GM21526 (cell line): ENCODE data around the gene KRT77.

Experiments
- ATAC-seq: cut with Tn5 transposase; IDR thresholded peaks from one replicate; pipeline ENCODE4 v1.9.1; 2021; ENCODE audit warnings: moderate library complexity; ENCODE audit not compliant: unreplicated experiment, low FRiP score

KRT77 gene

GRCh38 chr12:52659951-52660350, 43.4 kb downstream of the KRT77 start:
- no peak for ATAC-seq

- ATAC-seq: no peak
Observed at GRCh38 chr12:52659395-52659794, 43.9 kb downstream of the KRT77 start.

- ATAC-seq: no peak
Observed at GRCh38 chr12:52658196-52658595, 45.1 kb downstream of the KRT77 start.

- ATAC-seq: no peak
Observed at GRCh38 chr12:52657250-52657902, 45.9 kb downstream of the KRT77 start.

- ATAC-seq: no peak
Observed at GRCh38 chr12:52656616-52657015, 46.7 kb downstream of the KRT77 start.

GRCh38 chr12:52655720-52656124, 47.6 kb downstream of the KRT77 start:
- ATAC-seq: no peak

GRCh38 chr12:52655251-52655650, 48.1 kb downstream of the KRT77 start:
- no peak for ATAC-seq

GRCh38 chr12:52651726-52652261, 51.5 kb downstream of the KRT77 start, which contains the start of gene KRT2:
KRT2 (minus strand) TSS chr12:52652211; CDS start chr12:52652142, 69 bp downstream.
- no peak for ATAC-seq

GRCh38 chr12:52650520-52651081, 52.7 kb downstream of the KRT77 start:
- no peak for ATAC-seq

GRCh38 chr12:52649066-52649465, 54.3 kb downstream of the KRT77 start:
- ATAC-seq: no peak

- ATAC-seq: no peak
Observed at GRCh38 chr12:52648012-52648550, 55.2 kb downstream of the KRT77 start.

GRCh38 chr12:52647601-52648000, 55.7 kb downstream of the KRT77 start:
- ATAC-seq: no peak

- no peak for ATAC-seq
Observed at GRCh38 chr12:52646613-52647012, 56.7 kb downstream of the KRT77 start.

- no peak for ATAC-seq
Observed at GRCh38 chr12:52645982-52646381, 57.3 kb downstream of the KRT77 start.

- no peak for ATAC-seq
Observed at GRCh38 chr12:52645120-52645761, 58.1 kb downstream of the KRT77 start.

- no peak for ATAC-seq
Observed at GRCh38 chr12:52644078-52644415, 59.3 kb downstream of the KRT77 start.

- ATAC-seq: no peak
Observed at GRCh38 chr12:52643233-52644077, 59.9 kb downstream of the KRT77 start.

- ATAC-seq: no peak
Observed at GRCh38 chr12:52641468-52641867, 61.9 kb downstream of the KRT77 start.
